H9 (cell line): ENCODE results near the gene BTBD7. TPM values are rescaled to one million over a fixed set of nuclear protein-coding genes. Genes with fewer than 3 reads are reported as not detected.

Experiments used
- DNase-seq: peaks from one replicate; pipeline ENCODE4 v3.0.0-alpha.2; 2017
- H2AFZ ChIP-seq: one replicate; pipeline ENCODE4 v1.6.1; 2013; ENCODE audit warnings: mild to moderate bottlenecking, low read length, control low read depth, moderate library complexity
- H2AK5ac ChIP-seq: 2 replicates; pipeline ENCODE4 v1.6.1; 2013; ENCODE audit warnings: low read length, control low read depth, mixed read lengths; ENCODE audit not compliant: insufficient read length
- H2BK120ac ChIP-seq: one replicate; pipeline ENCODE4 v1.6.1; 2013; ENCODE audit warnings: low read depth, mild to moderate bottlenecking, low read length, control low read depth, inconsistent platforms; ENCODE audit not compliant: poor library complexity, severe bottlenecking
- H2BK12ac ChIP-seq: 2 replicates; pipeline ENCODE4 v1.6.1; 2013; ENCODE audit warnings: low read length, control low read depth, mixed read lengths, low read depth; ENCODE audit not compliant: insufficient read length
- H2BK15ac ChIP-seq: 2 replicates; pipeline ENCODE4 v1.6.1; 2013; ENCODE audit warnings: low read depth, low read length, control low read depth
- H2BK20ac ChIP-seq: one replicate; pipeline ENCODE4 v1.6.1; 2013; ENCODE audit warnings: low read depth, mild to moderate bottlenecking, low read length, control low read depth, inconsistent platforms; ENCODE audit not compliant: poor library complexity, severe bottlenecking
- H2BK5ac ChIP-seq: 2 replicates; pipeline ENCODE4 v1.6.1; 2013; ENCODE audit warnings: low read length, control low read depth, mixed read lengths; ENCODE audit not compliant: insufficient read length
- H3K14ac ChIP-seq: 2 replicates; pipeline ENCODE4 v1.6.1; 2013; ENCODE audit warnings: low read length, control low read depth; ENCODE audit not compliant: insufficient read depth
- H3K18ac ChIP-seq: 2 replicates; pipeline ENCODE4 v1.6.1; 2013; ENCODE audit warnings: low read depth, mild to moderate bottlenecking, mixed read lengths, low read length, control low read depth; ENCODE audit not compliant: insufficient read length
- H3K23ac ChIP-seq: 2 replicates; pipeline ENCODE4 v1.6.1; 2013; ENCODE audit warnings: low read length, control low read depth, mixed read lengths, low read depth; ENCODE audit not compliant: insufficient read length
- H3K23me2 ChIP-seq: 2 replicates; pipeline ENCODE4 v1.6.1; 2013; ENCODE audit warnings: low read depth, mild to moderate bottlenecking, mixed read lengths, low read length, control low read depth; ENCODE audit not compliant: insufficient read length, poor library complexity, severe bottlenecking
- H3K27ac ChIP-seq: 2 replicates; pipeline ENCODE4 v1.5.1; 2013; ENCODE audit warnings: low read length, control low read depth, mixed read lengths, low read depth; ENCODE audit not compliant: insufficient read length
- H3K27me3 ChIP-seq: 2 replicates; pipeline ENCODE4 v1.6.1; 2013; ENCODE audit warnings: low read length, control low read depth, inconsistent platforms; ENCODE audit not compliant: insufficient read depth
- H3K4ac ChIP-seq: 2 replicates; pipeline ENCODE4 v1.6.1; 2013; ENCODE audit warnings: low read depth, mild to moderate bottlenecking, control low read depth, inconsistent platforms, low read length, moderate library complexity
- H3K4me1 ChIP-seq: 2 replicates; pipeline ENCODE4 v1.6.1; 2013; ENCODE audit warnings: low read length, control low read depth, inconsistent platforms; ENCODE audit not compliant: insufficient read depth
- H3K4me2 ChIP-seq: 2 replicates; pipeline ENCODE4 v1.6.1; 2013; ENCODE audit warnings: low read length, control low read depth, mixed read lengths; ENCODE audit not compliant: insufficient read length, insufficient read depth
- H3K56ac ChIP-seq: 2 replicates; pipeline ENCODE4 v1.6.1; 2013; ENCODE audit warnings: low read depth, mild to moderate bottlenecking, mixed read lengths, low read length, control low read depth; ENCODE audit not compliant: insufficient read length
- H3K79me1 ChIP-seq: 2 replicates; pipeline ENCODE4 v1.6.1; 2013; ENCODE audit warnings: low read depth, mild to moderate bottlenecking, moderate library complexity, low read length, control low read depth, inconsistent platforms; ENCODE audit not compliant: insufficient read depth, poor library complexity, severe bottlenecking
- H3K79me2 ChIP-seq: 2 replicates; pipeline ENCODE4 v1.6.1; 2013; ENCODE audit warnings: low read length, control low read depth, inconsistent platforms; ENCODE audit not compliant: insufficient read depth
- H3K9ac ChIP-seq: 2 replicates; pipeline ENCODE4 v1.6.1; 2013; ENCODE audit warnings: low read length, control low read depth, mixed read lengths; ENCODE audit not compliant: insufficient read length; ENCODE audit errors: extremely low read depth
- H3K9me3 ChIP-seq: one replicate; pipeline ENCODE4 v1.6.1; 2013; ENCODE audit warnings: low read depth, low read length, inconsistent platforms; ENCODE audit not compliant: control insufficient read depth
- H3T11ph ChIP-seq: one replicate; pipeline ENCODE4 v1.6.1; 2013; ENCODE audit warnings: mild to moderate bottlenecking, low read length, control low read depth, inconsistent platforms
- H4K20me1 ChIP-seq: one replicate; pipeline ENCODE4 v1.6.1; 2013; ENCODE audit not compliant: control insufficient read depth, insufficient read length, insufficient read depth
- H4K5ac ChIP-seq: 2 replicates; pipeline ENCODE4 v1.6.1; 2013; ENCODE audit warnings: low read depth, mild to moderate bottlenecking, mixed read lengths, low read length, control low read depth; ENCODE audit not compliant: insufficient read length
- H4K8ac ChIP-seq: replicated peaks from 2 replicates; pipeline ENCODE4 v1.6.1; 2013; ENCODE audit warnings: low read length, control low read depth, mixed read lengths, low read depth; ENCODE audit not compliant: insufficient read length
- H4K91ac ChIP-seq: 2 replicates; pipeline ENCODE4 v1.6.1; 2013; ENCODE audit warnings: low read depth, mild to moderate bottlenecking, moderate library complexity, mixed read lengths, low read length, control low read depth; ENCODE audit not compliant: insufficient read length
- H3K27ac Mint-ChIP-seq, 3 experiments: 2 replicates in 2 of 3; 3 replicates in 1 of 3; pipeline ENCODE4 v1.8.0; 2020 to 2021; ENCODE audit warnings: mixed read lengths in 3 of 3, mild to moderate bottlenecking in 1 of 3, moderate library complexity in 1 of 3
- H3K27me3 Mint-ChIP-seq: 2 replicates; pipeline ENCODE4 v1.8.0; 2021; ENCODE audit warnings: low read depth, mild to moderate bottlenecking, moderate library complexity, mixed read lengths
- H3K36me3 Mint-ChIP-seq, 3 experiments: 2 replicates in 2 of 3; 3 replicates in 1 of 3; pipeline ENCODE4 v1.8.0; 2020 to 2021; ENCODE audit warnings: low read depth in 3 of 3, mixed read lengths in 3 of 3; ENCODE audit not compliant: insufficient read depth in 1 of 3
- H3K4me1 Mint-ChIP-seq, 2 experiments: 2 replicates each; pipeline ENCODE4 v1.8.0; 2020; ENCODE audit warnings: mixed read lengths in 2 of 2
- H3K4me3 Mint-ChIP-seq, 2 experiments: 2 replicates in 1 of 2; 3 replicates in 1 of 2; pipeline ENCODE4 v1.8.0; 2020 to 2021; ENCODE audit warnings: mild to moderate bottlenecking in 2 of 2, mixed read lengths in 2 of 2, moderate library complexity in 1 of 2
- H3K9me3 Mint-ChIP-seq, 2 experiments: 2 replicates in 1 of 2; 3 replicates in 1 of 2; pipeline ENCODE4 v1.8.0; 2020; ENCODE audit warnings: mild to moderate bottlenecking in 2 of 2, mixed read lengths in 2 of 2, moderate library complexity in 1 of 2
- CTCF ChIP-seq: fragments of 200-600 bp; sonication (generic); conservative IDR thresholded peaks from 3 replicates; pipeline ENCODE4 v1.8.0; 2021; ENCODE audit warnings: antibody characterized with exemption, mild to moderate bottlenecking
- WGBS: extraction: QIAGEN DNeasy Blood & Tissue Kit; methylation state at CpG from one replicate; pipeline ENCODE4 v1.1.7; 2013; ENCODE audit warnings: missing lambda C conversion rate, low lambda C conversion rate, mixed read lengths; ENCODE audit not compliant: insufficient read length; ENCODE audit errors: extremely low coverage; 5-methylcytosine and 5-hydroxymethylcytosine counted together
- total RNA-seq: library from RNA; stranded (reverse); gene quantifications from 2 replicates; pipeline ENCODE4 v1.2.1, GENCODE V29; 2021

The BTBD7 gene
- total RNA-seq, 1 experiment from 2014 or later, result 44.1 TPM

GRCh38 chr14:93329965-93330608 lies 2.7 kb downstream of the BTBD7 start:
- no peak overlapping the region for H2BK20ac ChIP-seq
- Mint-ChIP-seq H3K27ac (peak overlapping the region in 1 of 3 experiments; percentile 6; a peak in 2 of 7 replicates), H3K27me3 (no peaks in the 10 kb centered on the region), H3K36me3 (peaks cover 0 to 1% (median under 1%) of the 10 kb centered on the region in 3 experiments; a peak in 2 of 7 replicates), H3K9me3 (no peaks in the 10 kb centered on the region), H3K4me3 (no peak overlapping the region; a peak in 1 of 5 replicates), H3K4me1 (peaks cover 39 to 40% of the 10 kb centered on the region in 2 experiments)
- no peak for TF ChIP-seq CTCF
- H3T11ph ChIP-seq, result no peak overlapping the region
- peaks cover 29% of the 10 kb centered on the region for H3K79me2 ChIP-seq
- H2AFZ ChIP-seq, result no peak overlapping the region
- no peak overlapping the region for H3K23ac ChIP-seq
- 0 out of 2 replicates have a peak, but pooled peaks cover 2% of the 10 kb centered on the region for H3K4me1 ChIP-seq
- H4K5ac ChIP-seq, result no peak overlapping the region
- H3K4ac ChIP-seq, result no peak overlapping the region
- H3K14ac ChIP-seq, result no peak overlapping the region
- no peak overlapping the region for H2BK15ac ChIP-seq
- no peak overlapping the region for H4K8ac ChIP-seq
- H2BK5ac ChIP-seq, result no peak overlapping the region
- H2BK120ac ChIP-seq, result no peak overlapping the region
- no peak overlapping the region for H3K4me2 ChIP-seq
- no peak overlapping the region for H3K9ac ChIP-seq
- no peak overlapping the region for H2AK5ac ChIP-seq
- no peaks in the 10 kb centered on the region for H4K20me1 ChIP-seq
- no peaks in the 10 kb centered on the region for H3K27me3 ChIP-seq
- H3K9me3 ChIP-seq, result no peaks in the 10 kb centered on the region
- H3K18ac ChIP-seq, result no peak overlapping the region
- peaks cover 9% of the 10 kb centered on the region for H3K79me1 ChIP-seq
- H3K23me2 ChIP-seq, result peaks cover 7% of the 10 kb centered on the region
- no CpG with 5 or more reads among the region's 5 CpGs for WGBS
- H4K91ac ChIP-seq, result no peak overlapping the region
- H2BK12ac ChIP-seq, result no peak overlapping the region
- H3K56ac ChIP-seq, result no peak overlapping the region
- no peak overlapping the region for H3K27ac ChIP-seq
- DNase-seq, result no peak
